Measurements from ENCODE around the gene CACNA1B. TPM values are rescaled to one million over a fixed set of nuclear protein-coding genes. Genes with fewer than 3 reads are reported as not detected.

CACNA1B gene
- total RNA-seq, 1 donor from 2014 or later = 3.1 TPM

DNA sequence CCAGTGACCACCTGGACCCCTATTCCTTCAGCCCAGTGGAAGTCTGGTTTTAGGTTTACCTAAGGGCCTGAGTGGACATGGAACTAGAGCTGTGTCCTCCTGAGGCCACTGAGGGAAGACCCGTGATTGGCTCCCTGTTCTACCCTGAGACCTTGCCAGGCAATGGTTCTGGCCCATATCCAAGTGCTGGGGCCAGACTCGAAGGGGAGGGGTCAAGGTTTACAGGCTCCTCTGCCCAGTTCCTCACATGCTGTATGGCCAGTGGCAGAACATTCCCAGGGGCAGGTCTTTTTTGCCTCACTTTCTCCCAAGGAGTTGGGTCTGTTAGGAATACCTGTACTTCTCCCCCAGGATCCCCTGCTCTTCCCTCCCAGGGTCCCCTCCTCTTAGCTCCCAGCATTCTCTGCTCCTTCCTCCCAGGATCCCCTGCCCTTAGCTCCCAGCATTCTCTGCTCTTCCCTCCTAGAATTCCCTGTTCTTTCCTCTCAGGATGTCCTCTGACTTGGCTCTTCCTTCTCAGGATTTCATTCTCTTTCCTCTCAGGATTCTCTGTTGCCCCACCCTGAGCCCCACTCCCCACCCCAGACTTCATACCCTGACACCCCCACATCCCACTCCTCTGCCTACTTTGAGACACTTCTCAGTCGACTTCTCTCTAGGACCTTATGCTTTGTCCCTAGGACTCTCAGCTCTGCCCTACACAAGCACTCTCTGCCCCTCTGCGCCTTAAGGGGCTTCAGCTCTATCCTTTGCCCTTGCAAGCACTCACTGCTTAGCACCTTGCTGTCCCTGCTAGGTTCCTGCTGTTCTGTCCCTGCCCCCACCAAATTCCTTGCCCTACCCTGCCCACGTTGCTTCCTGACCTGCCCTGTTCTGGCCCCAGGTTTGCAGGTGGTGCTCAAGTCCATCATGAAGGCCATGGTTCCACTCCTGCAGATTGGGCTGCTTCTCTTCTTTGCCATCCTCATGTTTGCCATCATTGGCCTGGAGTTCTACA, 36.5 kb downstream of the CACNA1B start:
- no peak for TF ChIP-seq CTCF (conservative IDR thresholded peaks at IDR 0.05)

DNA sequence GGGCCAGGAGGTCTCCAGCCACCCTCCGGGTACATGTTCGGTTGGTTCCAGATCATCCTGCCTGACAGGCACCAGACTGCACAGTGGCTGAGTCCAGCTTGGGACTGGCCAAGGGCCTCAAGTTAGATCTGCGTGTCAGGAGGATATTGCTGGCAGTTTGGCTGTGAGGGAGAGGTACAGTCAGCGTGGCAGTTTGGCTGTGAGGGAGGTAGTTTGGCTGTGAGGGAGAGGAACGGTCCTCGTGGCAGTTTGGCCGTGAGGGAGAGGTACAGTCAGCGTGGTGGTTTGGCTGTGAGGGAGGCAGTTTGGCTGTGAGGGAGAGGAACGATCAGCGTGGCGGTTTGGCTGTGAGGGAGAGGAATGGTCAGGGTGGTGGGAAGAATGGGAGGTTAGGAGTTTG, 39.0 kb downstream of the CACNA1B start:
- peaks cover 3% of the 10 kb centered on the region for H3K36me3 Mint-ChIP-seq (ENCODE audit: low read depth)
- H3K9me3 Mint-ChIP-seq = no peaks in the 10 kb centered on the region
- DNase-seq (ENCODE audit: low read depth, low spot score) = no peak
- H3K27me3 Mint-ChIP-seq (ENCODE audit: low read depth) = no peaks in the 10 kb centered on the region
- H3K4me1 Mint-ChIP-seq = peaks cover 10% of the 10 kb centered on the region
- no peak overlapping the region for H3K4me3 Mint-ChIP-seq
- TF ChIP-seq CTCF (conservative IDR thresholded peaks at IDR 0.05) = no peak
- peak overlapping the region; percentile 73 for H3K27ac Mint-ChIP-seq (ENCODE audit: unreplicated experiment)

More for the DNA sequence above, 36.5 kb downstream of the CACNA1B start:
- DNase-seq (ENCODE audit: low read depth, low spot score) = no peak
- Mint-ChIP-seq H3K9me3 (no peaks in the 10 kb centered on the region), H3K36me3 (ENCODE audit: low read depth) (no peaks in the 10 kb centered on the region), H3K4me1 (peaks cover 2% of the 10 kb centered on the region), H3K4me3 (no peak overlapping the region), H3K27ac (ENCODE audit: unreplicated experiment) (no peak overlapping the region), H3K27me3 (ENCODE audit: low read depth) (no peaks in the 10 kb centered on the region)

DNA sequence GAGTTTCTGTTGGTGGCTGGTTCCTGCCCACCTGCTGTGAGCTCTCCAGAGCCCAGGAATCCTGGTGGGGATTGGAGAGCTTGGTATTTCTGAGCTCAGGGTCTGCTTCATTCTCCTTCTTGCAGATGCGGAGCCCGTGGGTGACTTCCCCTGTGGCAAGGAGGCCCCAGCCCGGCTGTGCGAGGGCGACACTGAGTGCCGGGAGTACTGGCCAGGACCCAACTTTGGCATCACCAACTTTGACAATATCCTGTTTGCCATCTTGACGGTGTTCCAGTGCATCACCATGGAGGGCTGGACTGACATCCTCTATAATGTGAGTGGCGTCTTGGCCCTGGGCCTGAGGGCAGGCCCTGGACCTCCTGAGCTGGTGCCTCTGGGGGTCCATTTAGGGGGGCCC, 39.5 kb downstream of the CACNA1B start:
- Mint-ChIP-seq H3K4me3 (no peak overlapping the region), H3K36me3 (ENCODE audit: low read depth) (peaks cover 3% of the 10 kb centered on the region), H3K27me3 (ENCODE audit: low read depth) (no peaks in the 10 kb centered on the region), H3K4me1 (peaks cover 10% of the 10 kb centered on the region), H3K27ac (ENCODE audit: unreplicated experiment) (no peak overlapping the region), H3K9me3 (no peaks in the 10 kb centered on the region)
- no peak for DNase-seq (ENCODE audit: low read depth, low spot score)
- no peak for TF ChIP-seq CTCF (conservative IDR thresholded peaks at IDR 0.05)

DNA sequence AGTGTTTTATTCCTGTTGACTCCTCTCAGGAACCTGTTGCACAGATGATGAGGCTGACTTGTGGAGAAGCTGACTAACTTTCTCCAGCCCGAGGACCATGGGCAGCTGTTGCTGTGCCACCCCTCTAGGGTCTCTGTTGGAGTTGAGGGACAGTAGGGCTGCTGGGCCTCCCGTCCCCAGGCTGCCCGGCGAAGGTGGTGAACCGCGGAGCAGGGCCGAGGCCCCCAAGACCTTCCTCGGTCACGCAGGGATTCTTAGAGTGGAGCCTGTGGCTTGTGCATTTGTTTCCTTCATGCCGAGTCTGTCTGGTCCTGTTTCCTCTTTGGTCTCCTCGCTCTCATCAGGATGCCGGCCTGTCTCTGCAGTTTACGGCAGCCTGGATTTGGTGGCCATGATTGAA, 40.2 kb downstream of the CACNA1B start:
- Mint-ChIP-seq H3K4me3 (no peak overlapping the region), H3K9me3 (no peaks in the 10 kb centered on the region), H3K36me3 (ENCODE audit: low read depth) (peaks cover 5% of the 10 kb centered on the region), H3K27me3 (ENCODE audit: low read depth) (no peaks in the 10 kb centered on the region), H3K4me1 (peaks cover 10% of the 10 kb centered on the region), H3K27ac (ENCODE audit: unreplicated experiment) (no peak overlapping the region)
- no peak for TF ChIP-seq CTCF (conservative IDR thresholded peaks at IDR 0.05)
- no peak for DNase-seq (ENCODE audit: low read depth, low spot score)

GRCh38 chr9:137918331-137919094, 40.9 kb downstream of the CACNA1B start:
- peaks cover 10% of the 10 kb centered on the region for H3K4me1 Mint-ChIP-seq
- no peak for DNase-seq (ENCODE audit: low read depth, low spot score)

More at GRCh38 chr9:137918331-137919094, 40.9 kb downstream of the CACNA1B start:
- TF ChIP-seq CTCF (conservative IDR thresholded peaks at IDR 0.05) = no peak
- Mint-ChIP-seq H3K36me3 (ENCODE audit: low read depth) (peaks cover 5% of the 10 kb centered on the region), H3K9me3 (no peaks in the 10 kb centered on the region), H3K27ac (ENCODE audit: unreplicated experiment) (no peak overlapping the region), H3K4me3 (no peak overlapping the region), H3K27me3 (ENCODE audit: low read depth) (no peaks in the 10 kb centered on the region)

Measured in neural crest cell (in vitro differentiated cells).